ENCODE data around the gene CYP11A1. TPM values are rescaled to one million over a fixed set of nuclear protein-coding genes. Genes with fewer than 3 reads are reported as not detected.

Gene CYP11A1
- total and polyA plus RNA-seq, 10 of the 15 experiments (the other 5 are each of a cell fraction or from before 2014, with no cell fraction given), result 0.11 to 1.2 (median 0.23) TPM; not detected in 5

DNA sequence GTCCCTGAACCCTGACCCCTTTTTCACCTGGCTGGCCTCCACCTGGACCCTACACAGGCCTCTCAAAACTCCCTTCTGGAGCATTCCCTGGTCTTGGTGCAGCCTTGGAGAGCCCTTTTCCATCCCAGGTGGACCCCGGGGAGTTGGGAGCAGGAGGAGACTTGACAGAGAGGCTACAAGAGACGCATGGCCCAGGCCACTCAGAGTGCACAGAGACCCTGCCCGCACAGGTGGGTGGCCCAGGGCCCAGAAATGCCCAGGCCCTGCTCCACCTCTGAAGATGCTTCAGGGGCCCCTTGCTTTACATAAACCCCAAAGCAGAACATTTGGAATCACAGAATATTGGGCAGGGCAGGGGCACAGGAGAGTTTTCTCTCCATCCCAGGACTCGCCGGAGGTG lies 34.4 kb downstream of the CYP11A1 start:
- no peak for FAIRE-seq
- CTCF ChIA-PET, result interaction anchor here (1.3 kb wide), 1 partner anchor 10 kb away, joined by 3 read pairs; no protein-coding TSS in a partner anchor
- Histone ChIP-seq H3K9me3 (replicated peaks; ENCODE audit: control insufficient read depth, insufficient read depth, low read length) (no peaks in the 10 kb centered on the region), H3K9ac (ENCODE audit: control insufficient read depth, insufficient read depth, low read length) (no peak overlapping the region), H3K4me1 (ENCODE audit: control insufficient read depth, insufficient read depth, low read length) (no peaks in the 10 kb centered on the region), H2AFZ (ENCODE audit: control insufficient read depth, low read depth, low read length) (no peak overlapping the region), H4K20me1 (ENCODE audit: control insufficient read depth, insufficient read depth) (no peaks in the 10 kb centered on the region; the same call in 1 of the 2 replicates), H3K27me3 (replicated peaks in 1 of 2; ENCODE audit: control insufficient read depth in 2 of 2, insufficient read depth in 2 of 2, low read length in 1 of 2) (no peaks in the 10 kb centered on the region), H3K27ac (ENCODE audit: control insufficient read depth, insufficient read depth) (no peak overlapping the region), H3K79me2 (ENCODE audit: control insufficient read depth, insufficient read depth, low read length) (no peaks in the 10 kb centered on the region), H3K4me2 (ENCODE audit: control insufficient read depth, insufficient read depth) (no peak overlapping the region), H3K36me3 (ENCODE audit: control insufficient read depth in 2 of 2, insufficient read depth in 2 of 2, low read length in 1 of 2) (no peaks in the 10 kb centered on the region), H3K4me3 (no peak overlapping the region)
- ATAC-seq, result no peak
- DNase-seq (ENCODE audit: low read depth, low spot score), result no peak
- TF ChIP-seq PRDM15 (CRISPR knock-in tag; IDR thresholded peaks at IDR 0.05) (no peak), FOXM1 (IDR thresholded peaks at IDR 0.05; ENCODE audit: low read depth, low read length) (no peak), EZH2 (IDR thresholded peaks at IDR 0.05; ENCODE audit: borderline replicate concordance, control insufficient read depth, low read depth, low read length) (no peak), RELA (IDR thresholded peaks at IDR 0.05; ENCODE audit: borderline replicate concordance, partially characterized antibody) (no peak), MEF2A (IDR thresholded peaks at IDR 0.05; ENCODE audit: insufficient read depth, low read depth, low read length) (no peak)
- TF ChIP-seq, protein P1, sequence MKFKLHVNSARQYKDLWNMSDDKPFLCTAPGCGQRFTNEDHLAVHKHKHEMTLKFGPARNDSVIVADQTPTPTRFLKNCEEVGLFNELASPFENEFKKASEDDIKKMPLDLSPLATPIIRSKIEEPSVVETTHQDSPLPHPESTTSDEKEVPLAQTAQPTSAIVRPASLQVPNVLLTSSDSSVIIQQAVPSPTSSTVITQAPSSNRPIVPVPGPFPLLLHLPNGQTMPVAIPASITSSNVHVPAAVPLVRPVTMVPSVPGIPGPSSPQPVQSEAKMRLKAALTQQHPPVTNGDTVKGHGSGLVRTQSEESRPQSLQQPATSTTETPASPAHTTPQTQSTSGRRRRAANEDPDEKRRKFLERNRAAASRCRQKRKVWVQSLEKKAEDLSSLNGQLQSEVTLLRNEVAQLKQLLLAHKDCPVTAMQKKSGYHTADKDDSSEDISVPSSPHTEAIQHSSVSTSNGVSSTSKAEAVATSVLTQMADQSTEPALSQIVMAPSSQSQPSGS (IDR thresholded peaks at IDR 0.05; ENCODE audit: low read length), result no peak
- 15% methylated on average over 5 of the region's 5 CpGs for WGBS (ENCODE audit: insufficient coverage, insufficient replicate concordance, low lambda C conversion rate, missing lambda C conversion rate)
- in situ Hi-C loops (cut with MboI) (no loop called here), intact Hi-C loops (cut with micrococcal nuclease; ENCODE audit: unreplicated experiment) (no loop called here)
- RAD21 ChIA-PET (ENCODE audit: unreplicated experiment), result no interaction called here
- no TSS peak for BruUV-seq (replicated peaks)
- POLR2A ChIA-PET, result no interaction called here
- SMC1A ChIA-PET (ENCODE audit: uncharacterized antibody, unreplicated experiment), result no interaction called here
